GM18498 (cell line): ENCODE results near the gene LNPEP.
"Not testable (repeated sequence)": the region's sequence is repeated elsewhere in the genome, so short reads cannot be mapped to it uniquely, and the experiment has no call there.

Experiments used
- ATAC-seq: cut with Tn5 transposase; IDR thresholded peaks from one replicate; pipeline ENCODE4 v1.9.1; 2021; ENCODE audit warnings: mild to moderate bottlenecking, moderate library complexity; ENCODE audit not compliant: unreplicated experiment

The LNPEP gene

GRCh38 chr5:96928931-96929708 is 6.8 kb upstream of the LNPEP start:
- no peak for ATAC-seq

GRCh38 chr5:96930058-96930457 is 5.8 kb upstream of the LNPEP start:
- no peak for ATAC-seq

- ATAC-seq = no peak
Observed at GRCh38 chr5:96930589-96930988, 5.3 kb upstream of the LNPEP start.

GRCh38 chr5:96931037-96931436 is 4.8 kb upstream of the LNPEP start:
- not testable (repeated sequence) for ATAC-seq

- ATAC-seq = no peak
Observed at GRCh38 chr5:96931605-96932004, 4.3 kb upstream of the LNPEP start.

GRCh38 chr5:96932026-96932425 is 3.9 kb upstream of the LNPEP start:
- ATAC-seq = no peak

GRCh38 chr5:96933764-96934707 is 1.8 kb upstream of the LNPEP start:
- ATAC-seq = no peak

GRCh38 chr5:96934708-96935558 is 947 bp upstream of the LNPEP start:
- ATAC-seq = peak; percentile 68

GRCh38 chr5:96936431-96937320 is 796 bp downstream of the LNPEP start:
- ATAC-seq = peak; percentile 27

- no peak for ATAC-seq
Observed at GRCh38 chr5:96940586-96940985, 4.7 kb downstream of the LNPEP start.

- ATAC-seq = no peak
Observed at GRCh38 chr5:96941140-96941539, 5.3 kb downstream of the LNPEP start.

GRCh38 chr5:96942078-96942477 is 6.2 kb downstream of the LNPEP start:
- no peak for ATAC-seq

GRCh38 chr5:96942911-96943310 is 7.0 kb downstream of the LNPEP start:
- no peak for ATAC-seq

- ATAC-seq = no peak
Observed at GRCh38 chr5:96943799-96944198, 7.9 kb downstream of the LNPEP start.

GRCh38 chr5:96945144-96945897 is 9.4 kb downstream of the LNPEP start:
- ATAC-seq = no peak

GRCh38 chr5:96946381-96946780 is 10.5 kb downstream of the LNPEP start:
- no peak for ATAC-seq

- ATAC-seq = no peak
Observed at GRCh38 chr5:96952118-96952750, 16.4 kb downstream of the LNPEP start.

GRCh38 chr5:96952974-96953730 is 17.3 kb downstream of the LNPEP start:
- no peak for ATAC-seq
